DMS114 treated with DMSO at 0.1 percent for 48 hours (cell line): ENCODE measurements around the gene ROR2.

Experiments
- DNase-seq: peaks from one replicate; lab custom pipeline; 2025; ENCODE audit not compliant: unreplicated experiment; lab: John Stamatoyannopoulos, UW

Gene ROR2

GRCh38 chr9:91902475-91903125 is 47.4 kb downstream of the ROR2 start:
- DNase-seq = no peak

GRCh38 chr9:91900797-91901177 is 49.2 kb downstream of the ROR2 start:
- DNase-seq = no peak

- no peak for DNase-seq
Measured at GRCh38 chr9:91900055-91900796, 49.8 kb downstream of the ROR2 start.

GRCh38 chr9:91899594-91899993 is 50.4 kb downstream of the ROR2 start:
- DNase-seq = no peak

- no peak for DNase-seq
Measured at GRCh38 chr9:91899219-91899563, 50.8 kb downstream of the ROR2 start.

- no peak for DNase-seq
Measured at GRCh38 chr9:91898451-91899218, 51.4 kb downstream of the ROR2 start.

- DNase-seq = no peak
Measured at GRCh38 chr9:91897201-91897600, 52.8 kb downstream of the ROR2 start.

- no peak for DNase-seq
Measured at GRCh38 chr9:91896513-91897121, 53.4 kb downstream of the ROR2 start.

- DNase-seq = no peak
Measured at GRCh38 chr9:91896097-91896496, 53.9 kb downstream of the ROR2 start.

- no peak for DNase-seq
Measured at GRCh38 chr9:91894536-91894935, 55.5 kb downstream of the ROR2 start.

- DNase-seq = no peak
Measured at GRCh38 chr9:91894023-91894422, 56.0 kb downstream of the ROR2 start.

- DNase-seq = no peak
Measured at GRCh38 chr9:91891915-91892314, 58.1 kb downstream of the ROR2 start.

- no peak for DNase-seq
Measured at GRCh38 chr9:91890662-91891061, 59.4 kb downstream of the ROR2 start.

- no peak for DNase-seq
Measured at GRCh38 chr9:91889161-91889911, 60.7 kb downstream of the ROR2 start.

- no peak for DNase-seq
Measured at GRCh38 chr9:91886414-91887076, 63.5 kb downstream of the ROR2 start.

- DNase-seq = no peak
Measured at GRCh38 chr9:91885746-91886413, 64.1 kb downstream of the ROR2 start.

GRCh38 chr9:91884696-91885687 is 65.0 kb downstream of the ROR2 start:
- no peak for DNase-seq

GRCh38 chr9:91884153-91884552 is 65.9 kb downstream of the ROR2 start:
- no peak for DNase-seq

- DNase-seq = no peak
Measured at GRCh38 chr9:91883503-91883902, 66.5 kb downstream of the ROR2 start.
